Mammary epithelial cell (primary cell): Measurements from ENCODE around the gene LRIG2.

Experiments
- CTCF ChIP-seq, 2 donors: IDR thresholded peaks in 1 of 2; conservative IDR thresholded peaks in 1 of 2; 2 replicates each; pipeline ENCODE4 v1.5.1; 2011 to 2012; ENCODE audit warnings: inconsistent platforms in 2 of 2, low read length in 2 of 2, mild to moderate bottlenecking in 2 of 2, control low read depth in 1 of 2, low read depth in 1 of 2; ENCODE audit not compliant: insufficient read depth in 1 of 2; ENCODE audit errors: extremely low read depth in 1 of 2
- EZH2 ChIP-seq: IDR thresholded peaks from 2 replicates; pipeline ENCODE4 v1.6.1; 2012; ENCODE audit warnings: low read length, inconsistent platforms, borderline replicate concordance

- TF ChIP-seq CTCF (conservative IDR thresholded peaks at IDR 0.05 in 1 of 2, IDR thresholded peaks at IDR 0.05 in 1 of 2; ENCODE audit: extremely low read depth in 1 of 2, insufficient read depth in 1 of 2, low read depth in 1 of 2, low read length in 2 of 2): no peak
- no peak for TF ChIP-seq EZH2
These were observed 95.9 kb downstream of the LRIG2 start for GRCh38 chr1:113168946-113169345.
